Sigmoid colon (tissue), 7 donors: ENCODE data around the gene NPAS1. TPM values are rescaled to one million over a fixed set of nuclear protein-coding genes. Genes with fewer than 3 reads are reported as not detected.

Source experiments
- DNase-seq: peaks from one replicate; pipeline ENCODE4 v3.0.0-alpha.2; 2019
- H3K27ac ChIP-seq, 4 donors: fragments of 200-600 bp; sonication (generic); one replicate each; pipeline ENCODE4 v1.5.1; 2016 to 2019; ENCODE audit warnings: mild to moderate bottlenecking in 1 of 4
- H3K27me3 ChIP-seq, 3 donors: fragments of 200-600 bp; sonication (generic); one replicate each; pipeline ENCODE4 v1.5.1; 2019; ENCODE audit warnings: mild to moderate bottlenecking in 1 of 3
- H3K36me3 ChIP-seq, 4 donors: fragments of 200-600 bp; sonication (generic); one replicate each; pipeline ENCODE4 v1.5.1; 2016 to 2019
- H3K4me1 ChIP-seq, 4 donors: fragments of 200-600 bp; sonication (generic); one replicate each; pipeline ENCODE4 v1.5.1; 2017 to 2019
- H3K4me3 ChIP-seq, 4 donors: fragments of 200-600 bp; sonication (generic); one replicate each; pipeline ENCODE4 v1.5.1; 2017 to 2019; ENCODE audit warnings: mild to moderate bottlenecking in 2 of 4, moderate library complexity in 1 of 4
- H3K9me3 ChIP-seq, 4 donors: fragments of 200-600 bp in 3 of 4; sonication (generic) in 3 of 4; one replicate each; pipeline versions ENCODE4 v1.5.1 to v1.6.1; 2013 to 2019
- EP300 ChIP-seq, 4 donors: sonication (generic); formaldehyde crosslinking; IDR thresholded peaks; one replicate each; pipeline ENCODE4 v1.6.1; 2017; ENCODE audit warnings: antibody characterized with exemption in 4 of 4
- POLR2A ChIP-seq, 2 donors: fragments of 450-650 bp; IDR thresholded peaks; one replicate each; pipeline ENCODE4 v1.6.1; 2016; ENCODE audit warnings: antibody characterized with exemption in 2 of 2, mild to moderate bottlenecking in 2 of 2, moderate library complexity in 2 of 2
- POLR2AphosphoS5 ChIP-seq, 4 donors: sonication (generic); formaldehyde crosslinking; IDR thresholded peaks; one replicate each; pipeline ENCODE4 v1.6.1; 2017; ENCODE audit warnings: antibody characterized with exemption in 4 of 4
- WGBS, 2 donors: extraction: QIAGEN DNeasy Blood & Tissue Kit; methylation state at CpG; one replicate each; pipeline ENCODE4 v1.1.7; 2013; 5-methylcytosine and 5-hydroxymethylcytosine counted together
- intact Hi-C: fragments of 100-400 bp; cut with DNase I; formaldehyde crosslinking; loops from one replicate; pipeline ENCODE4 v1.15.1; 2023
- polyA plus RNA-seq, 3 donors: library from polyadenylated mRNA; stranded (reverse); fragments of 200-250 nt; gene quantifications; one replicate each; pipeline ENCODE4 v1.2.3, GENCODE V29; 2013
- total RNA-seq, 4 donors: library from RNA; depleted of rRNA; stranded (reverse); fragments of >200 nt; gene quantifications; one replicate each; pipeline ENCODE4 v1.1.0, GENCODE V29; 2016
- TF ChIP-seq, protein P1 (sequence below), 4 experiments: fragments of 450-650 bp in 3 of 4; fragments of 200-600 bp in 1 of 4; IDR thresholded peaks; one replicate each; pipeline ENCODE4 v1.5.1; 2016 to 2019; ENCODE audit warnings: antibody characterized with exemption in 4 of 4, mild to moderate bottlenecking in 3 of 4, moderate library complexity in 2 of 4
- donor health status: healthy with polysubstance abuse.
- donor health status: Bipolar disorder and iron deficiency.
- donor health status: healthy.

NPAS1 gene
- total and polyA plus RNA-seq, 7 donors, result 0.28 to 1.4 (median 0.85) TPM; not detected in 3

DNA sequence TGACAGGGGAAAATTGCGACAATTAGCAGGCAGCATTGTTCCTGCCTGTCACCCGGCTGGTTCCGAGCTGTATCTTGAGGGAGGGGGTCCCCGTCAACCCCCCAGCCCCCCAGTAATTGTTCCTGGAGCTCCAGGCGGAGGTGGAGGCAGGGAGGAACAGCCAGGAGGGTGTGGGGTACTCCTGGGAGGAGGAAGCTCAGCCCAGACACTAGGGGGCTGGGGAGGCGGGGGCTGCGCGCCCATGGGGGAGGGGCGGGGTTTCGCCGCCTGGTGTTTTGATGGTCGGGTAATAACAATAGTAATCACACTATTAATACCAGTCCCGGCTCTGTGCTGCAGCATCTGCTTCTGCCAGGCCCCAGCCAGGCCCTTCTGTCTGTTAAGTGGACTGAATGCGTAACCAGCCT lies 8.6 kb downstream of the NPAS1 start:
- Histone ChIP-seq H3K9me3 (no peaks in the 10 kb centered on the region), H3K27me3 (peaks cover 24 to 85% (median 65%) of the 10 kb centered on the region in 3 donors), H3K4me1 (peaks cover 0 to 2% (median 0%) of the 10 kb centered on the region in 4 donors), H3K4me3 (no peak overlapping the region), H3K27ac (no peak overlapping the region), H3K36me3 (no peaks in the 10 kb centered on the region)
- intact Hi-C loops, result no loop called here
- DNase-seq, result no peak
- 13 to 17% methylated on average over 14 of the region's 14 CpGs for WGBS, 2 donors
- TF ChIP-seq POLR2A (IDR thresholded peaks at IDR 0.05) (no peak), POLR2AphosphoS5 (IDR thresholded peaks at IDR 0.05) (no peak), EP300 (IDR thresholded peaks at IDR 0.05) (no peak)
- TF ChIP-seq, protein P1, sequence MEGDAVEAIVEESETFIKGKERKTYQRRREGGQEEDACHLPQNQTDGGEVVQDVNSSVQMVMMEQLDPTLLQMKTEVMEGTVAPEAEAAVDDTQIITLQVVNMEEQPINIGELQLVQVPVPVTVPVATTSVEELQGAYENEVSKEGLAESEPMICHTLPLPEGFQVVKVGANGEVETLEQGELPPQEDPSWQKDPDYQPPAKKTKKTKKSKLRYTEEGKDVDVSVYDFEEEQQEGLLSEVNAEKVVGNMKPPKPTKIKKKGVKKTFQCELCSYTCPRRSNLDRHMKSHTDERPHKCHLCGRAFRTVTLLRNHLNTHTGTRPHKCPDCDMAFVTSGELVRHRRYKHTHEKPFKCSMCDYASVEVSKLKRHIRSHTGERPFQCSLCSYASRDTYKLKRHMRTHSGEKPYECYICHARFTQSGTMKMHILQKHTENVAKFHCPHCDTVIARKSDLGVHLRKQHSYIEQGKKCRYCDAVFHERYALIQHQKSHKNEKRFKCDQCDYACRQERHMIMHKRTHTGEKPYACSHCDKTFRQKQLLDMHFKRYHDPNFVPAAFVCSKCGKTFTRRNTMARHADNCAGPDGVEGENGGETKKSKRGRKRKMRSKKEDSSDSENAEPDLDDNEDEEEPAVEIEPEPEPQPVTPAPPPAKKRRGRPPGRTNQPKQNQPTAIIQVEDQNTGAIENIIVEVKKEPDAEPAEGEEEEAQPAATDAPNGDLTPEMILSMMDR (IDR thresholded peaks at IDR 0.05), result no peak

DNA sequence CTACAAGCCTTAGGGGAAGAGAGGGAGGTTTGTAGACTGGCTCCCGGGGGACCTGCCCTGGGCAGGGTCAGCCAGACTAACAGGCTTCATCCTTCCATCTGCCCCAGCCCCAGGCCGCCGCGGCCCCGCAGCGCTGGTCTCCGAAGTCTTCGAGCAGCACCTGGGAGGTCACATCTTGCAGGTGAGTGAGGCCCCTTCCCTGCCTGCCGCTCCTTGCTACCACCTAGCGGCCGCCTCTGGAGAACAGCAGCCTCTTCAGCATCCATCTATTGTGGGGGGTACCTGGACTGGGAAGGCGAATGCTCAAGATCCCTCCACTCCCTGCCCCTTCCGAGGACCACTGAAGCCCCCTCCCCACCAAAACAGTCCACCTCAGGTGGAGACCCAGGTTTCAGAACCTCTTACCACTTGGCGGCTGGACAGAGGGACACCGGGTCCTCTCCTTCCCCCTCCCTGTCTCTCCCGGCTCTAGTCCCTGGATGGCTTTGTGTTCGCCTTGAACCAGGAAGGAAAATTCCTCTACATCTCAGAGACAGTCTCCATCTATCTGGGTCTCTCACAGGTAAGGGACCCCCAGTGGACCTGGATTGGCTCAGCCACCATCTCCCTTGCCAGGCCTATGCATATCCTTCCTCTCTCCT lies 12.7 kb downstream of the NPAS1 start:
- Histone ChIP-seq H3K9me3 (no peaks in the 10 kb centered on the region), H3K36me3 (no peaks in the 10 kb centered on the region), H3K4me3 (no peak overlapping the region), H3K4me1 (peaks cover 0 to 15% (median 9%) of the 10 kb centered on the region in 4 donors), H3K27me3 (peaks cover 10 to 58% (median 28%) of the 10 kb centered on the region in 3 donors), H3K27ac (no peak overlapping the region)
- intact Hi-C loops, result no loop called here
- no peak for DNase-seq
- WGBS, 2 donors, result 11 to 18% methylated on average over 17 of the region's 17 CpGs
- TF ChIP-seq POLR2AphosphoS5 (IDR thresholded peaks at IDR 0.05) (no peak), EP300 (IDR thresholded peaks at IDR 0.05) (no peak)
- TF ChIP-seq, protein P1 (IDR thresholded peaks at IDR 0.05), result peak; percentile 48 to 79 (median 62)

DNA sequence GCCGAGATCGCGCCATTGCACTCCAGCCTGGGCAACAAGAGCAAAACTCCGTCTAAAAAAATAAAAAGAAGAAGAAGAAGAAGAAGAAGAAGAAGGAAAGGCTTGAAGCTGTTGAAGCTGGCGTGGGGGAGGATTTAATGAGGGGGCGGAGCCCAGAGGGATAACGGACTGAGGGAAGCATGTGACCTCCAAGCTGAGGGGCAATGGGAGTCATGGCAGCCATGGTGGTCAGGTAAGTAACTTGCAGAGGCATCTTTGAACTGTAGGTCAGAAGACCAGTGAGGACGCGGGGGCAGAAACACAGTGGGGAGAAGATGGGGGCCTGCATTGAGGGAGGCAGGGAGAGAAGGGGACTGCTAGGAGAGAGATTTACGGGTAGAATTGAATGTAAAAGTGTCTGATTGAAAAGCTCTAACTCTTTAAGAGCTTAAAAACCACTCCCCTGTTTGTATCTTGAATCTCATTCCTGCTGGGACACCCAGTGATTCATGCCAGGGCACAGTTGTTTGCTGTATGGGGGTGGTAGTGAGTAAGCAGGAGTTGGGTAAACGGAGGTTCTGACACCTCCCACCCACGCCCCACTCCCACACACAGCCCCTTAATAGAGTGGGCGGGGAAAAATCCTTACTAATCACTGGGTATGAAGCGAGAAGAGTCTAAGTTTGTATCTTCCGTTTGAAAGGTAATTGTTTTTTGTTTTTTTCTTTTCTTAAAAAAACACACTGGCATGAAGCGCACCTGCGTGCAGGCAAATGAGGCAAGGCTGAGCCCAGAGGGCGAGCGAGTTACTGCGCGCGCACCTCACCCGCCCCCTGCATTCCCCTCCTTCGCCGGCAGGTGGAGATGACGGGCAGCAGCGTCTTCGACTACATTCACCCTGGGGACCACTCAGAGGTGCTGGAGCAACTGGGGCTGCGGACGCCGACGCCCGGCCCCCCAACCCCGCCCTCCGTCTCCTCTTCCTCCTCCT lies 15.8 kb downstream of the NPAS1 start:
- WGBS, 2 donors, result 4 to 8% methylated on average over 35 of the region's 35 CpGs
- no peaks in the 10 kb centered on the region for H3K9me3 ChIP-seq
- peak; percentile 90 for DNase-seq
- H3K4me3 ChIP-seq, result peak overlapping the region; percentile 21 to 51 (median 46)
- intact Hi-C loops, result loop anchor here (5.0 kb wide), 1 partner anchor 92 kb away; no protein-coding TSS in a partner anchor
- peak overlapping the region; percentile 47 to 73 (median 62) for H3K27ac ChIP-seq
- peaks cover 0 to 31% (median 19%) of the 10 kb centered on the region in 3 donors for H3K27me3 ChIP-seq
- peaks cover 0 to 15% (median 9%) of the 10 kb centered on the region in 4 donors for H3K4me1 ChIP-seq
- TF ChIP-seq POLR2AphosphoS5 (IDR thresholded peaks at IDR 0.05) (peak in 2 of 4 donors; percentile 19 to 49), POLR2A (IDR thresholded peaks at IDR 0.05) (no peak), EP300 (IDR thresholded peaks at IDR 0.05) (no peak)
- TF ChIP-seq, protein P1 (IDR thresholded peaks at IDR 0.05), result peak; percentile 81 to 100 (median 94)
- H3K36me3 ChIP-seq, result no peaks in the 10 kb centered on the region

DNA sequence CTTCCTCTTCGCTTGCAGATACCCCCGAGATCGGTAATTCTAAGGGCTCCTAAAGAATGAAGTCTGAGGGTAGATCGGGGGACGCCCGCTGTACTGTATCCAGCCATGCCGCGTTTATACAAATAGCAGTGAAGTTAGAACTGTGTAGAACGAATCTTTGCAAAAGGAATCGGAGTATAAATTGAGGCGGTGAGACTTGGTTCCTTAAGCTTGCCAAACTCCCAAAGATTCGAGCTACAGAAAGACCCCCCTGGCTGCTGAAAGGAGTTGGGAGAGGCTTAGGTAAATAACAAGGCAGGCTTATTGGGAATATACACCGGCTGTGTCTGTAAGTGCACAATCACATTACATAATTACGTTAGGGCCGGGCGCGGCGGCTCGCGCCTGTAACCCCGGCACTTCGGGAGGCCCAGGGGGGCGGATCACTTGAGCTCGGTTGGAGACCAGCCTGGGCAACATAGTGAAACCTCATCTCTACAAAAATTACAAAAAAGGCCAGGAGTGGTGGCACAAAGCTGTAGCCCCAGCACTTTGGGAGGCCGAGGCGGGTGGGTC lies 16.5 kb downstream of the NPAS1 start:
- no peaks in the 10 kb centered on the region for H3K36me3 ChIP-seq
- H3K4me3 ChIP-seq, result peak overlapping the region; percentile 21 to 51 (median 46)
- H3K9me3 ChIP-seq, result no peaks in the 10 kb centered on the region
- peaks cover 0 to 31% (median 19%) of the 10 kb centered on the region in 3 donors for H3K27me3 ChIP-seq
- peak overlapping the region; percentile 47 to 73 (median 62) for H3K27ac ChIP-seq
- peaks cover 0 to 15% (median 9%) of the 10 kb centered on the region in 4 donors for H3K4me1 ChIP-seq
- TF ChIP-seq POLR2AphosphoS5 (IDR thresholded peaks at IDR 0.05) (no peak), POLR2A (IDR thresholded peaks at IDR 0.05) (peak in 1 of 2 donors; percentile 34), EP300 (IDR thresholded peaks at IDR 0.05) (no peak)
- TF ChIP-seq, protein P1 (IDR thresholded peaks at IDR 0.05), result peak in 2 of 4 experiments; percentile 2 to 40
- WGBS, 2 donors, result 5 to 12% methylated on average over 26 of the region's 26 CpGs
- intact Hi-C loops, result loop anchor here (5.0 kb wide), 1 partner anchor 91 kb away; no protein-coding TSS in a partner anchor
- no peak for DNase-seq
